ENCODE results near the gene SCAP.
"Not testable (repeated sequence)": the region's sequence is repeated elsewhere in the genome, so short reads cannot be mapped to it uniquely, and the experiment has no call there.

Gene SCAP

DNA sequence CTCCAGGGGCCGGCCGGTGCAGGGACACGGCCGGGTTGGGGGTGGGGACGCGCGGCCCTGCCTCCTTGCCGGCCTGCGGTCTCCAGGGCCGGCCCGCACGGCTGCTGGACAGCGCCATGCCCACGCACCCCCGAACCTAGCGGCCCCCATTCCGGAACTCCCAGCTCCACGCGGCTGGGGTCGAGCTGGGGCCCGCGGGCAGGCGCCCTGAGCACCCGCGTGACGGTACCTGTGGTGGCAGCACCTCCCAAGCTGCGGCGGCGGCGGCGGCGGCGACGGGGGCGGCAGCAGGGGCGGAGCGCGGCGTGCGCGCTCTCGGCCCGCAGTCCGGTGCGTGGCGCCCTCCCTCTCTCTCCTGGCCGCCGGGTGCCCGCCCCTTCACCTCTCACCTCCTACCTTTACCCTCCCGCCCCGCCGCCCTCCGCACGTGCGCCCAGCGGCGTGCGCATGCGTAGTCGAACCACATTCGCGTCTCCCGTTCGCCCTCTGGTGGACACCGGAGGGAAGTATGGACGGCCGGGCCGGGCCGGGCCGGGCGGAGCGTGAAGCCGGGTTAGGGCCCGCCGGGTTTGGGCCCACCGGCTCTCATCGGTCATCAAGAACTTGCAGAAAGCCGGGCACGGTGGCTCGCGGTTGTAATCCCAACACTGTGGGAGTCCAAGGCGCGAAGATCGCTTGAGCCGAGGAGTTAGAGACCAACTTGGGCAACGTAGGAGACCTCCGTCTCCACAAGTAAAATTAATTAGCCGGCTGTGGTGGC, at the start of gene SCAP:
SCAP (minus strand) TSS at position 372 of the 760 bp plus-strand sequence. CDS start 32,948 bp downstream, outside the sequence.
- peak; percentile 90 to 93 for DNase-seq (ENCODE audit: low read depth in 2 of 2)

- no peak for DNase-seq (ENCODE audit: low read depth in 2 of 2)
Observed at GRCh38 chr3:47523310-47524073, 47.8 kb upstream of the SCAP start.

DNA sequence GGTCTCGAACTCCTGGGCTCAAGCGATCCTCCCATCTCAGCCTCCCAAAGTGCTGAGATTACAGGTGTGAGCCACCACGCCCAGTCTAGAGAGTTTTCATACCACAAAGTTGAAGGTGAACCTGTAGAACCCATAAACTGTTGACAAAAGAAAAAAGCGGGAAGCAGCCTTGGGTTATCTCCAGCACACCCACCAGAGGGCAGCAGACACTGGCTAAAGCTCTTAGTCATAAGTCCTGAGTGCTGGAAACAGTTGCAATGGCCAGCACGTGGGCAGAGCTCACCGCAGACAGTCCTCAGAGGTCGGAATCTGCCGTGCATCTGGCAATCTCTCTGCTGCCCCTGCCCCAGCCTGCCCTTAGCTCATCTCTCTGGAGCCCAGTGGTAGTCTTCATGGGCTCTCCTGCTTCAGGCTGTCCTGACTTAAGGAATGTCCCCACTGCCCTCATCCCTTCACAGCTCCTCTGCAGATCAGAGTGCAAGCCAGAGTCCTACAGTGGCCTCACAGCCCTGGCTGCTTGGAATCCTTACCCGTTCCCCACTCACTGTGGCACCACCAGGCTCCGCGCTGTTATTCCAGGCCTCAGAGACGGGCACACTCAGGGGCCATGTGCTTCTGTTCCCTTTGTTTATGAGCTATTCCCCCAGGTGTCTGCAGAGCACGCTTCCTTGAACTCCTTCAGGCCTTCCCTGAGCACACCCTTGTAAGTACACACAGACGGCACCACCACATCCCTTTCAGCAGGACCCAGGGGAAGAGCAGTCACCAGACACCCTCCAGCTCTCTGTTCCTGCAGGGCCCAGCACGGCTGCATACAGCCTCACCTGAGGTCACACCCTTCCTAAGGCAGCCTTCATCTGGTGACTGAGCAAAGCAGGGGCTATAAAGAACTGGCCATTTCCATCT, 46.6 kb upstream of the SCAP start:
- DNase-seq (ENCODE audit: low read depth in 2 of 2), result peak; percentile 39 to 44

- DNase-seq (ENCODE audit: low read depth in 2 of 2), result no peak
Observed at GRCh38 chr3:47520756-47521155, 45.0 kb upstream of the SCAP start.

GRCh38 chr3:47517937-47518336, 42.2 kb upstream of the SCAP start:
- no peak for DNase-seq (ENCODE audit: low read depth in 2 of 2)

DNA sequence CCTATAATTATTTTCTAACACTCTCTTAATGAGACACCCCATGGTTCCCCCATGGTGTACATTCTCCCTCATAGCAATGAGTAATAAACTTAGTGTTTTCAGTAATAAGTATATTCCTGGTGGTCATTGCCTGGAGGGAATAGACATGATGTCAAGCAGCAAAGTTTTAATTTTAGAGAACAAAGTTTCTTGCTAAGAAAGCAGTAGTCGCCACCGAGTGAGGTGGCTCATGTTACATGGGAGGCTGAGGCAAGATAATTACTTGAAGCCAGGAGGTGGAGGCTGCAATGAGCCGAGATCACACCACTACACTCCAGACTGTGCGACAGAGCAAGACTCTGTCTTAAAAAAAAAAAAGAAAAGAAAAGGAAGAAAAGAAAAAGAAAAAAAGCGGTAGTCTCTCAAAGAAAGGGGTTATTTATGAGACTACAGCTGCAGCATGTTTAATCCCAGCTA, 40.2 kb upstream of the SCAP start:
- DNase-seq (ENCODE audit: low read depth in 2 of 2), result no peak

DNA sequence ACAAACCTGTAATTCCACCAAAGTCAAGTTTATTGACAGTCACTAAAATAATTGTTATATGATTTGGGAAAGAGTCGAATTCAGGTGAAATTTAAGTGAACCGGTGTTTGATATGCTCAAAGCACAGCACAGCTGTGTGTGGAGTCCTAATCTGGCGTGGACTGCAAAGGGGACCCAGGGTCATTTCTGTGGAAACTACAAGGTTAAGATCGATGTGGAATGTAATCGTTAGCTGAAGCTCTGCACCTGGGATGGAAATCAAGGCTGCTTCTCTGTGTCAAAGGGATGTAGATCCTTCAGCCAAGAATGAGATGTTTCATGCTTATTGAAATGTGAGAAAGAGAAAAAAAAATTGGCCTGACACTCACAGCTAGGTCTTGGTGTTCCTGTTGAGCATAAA, 39.4 kb upstream of the SCAP start:
- no peak for DNase-seq (ENCODE audit: low read depth in 2 of 2)

- DNase-seq (ENCODE audit: low read depth in 2 of 2), result peak; percentile 93 to 96
Observed at GRCh38 chr3:47513125-47513929, 37.6 kb upstream of the SCAP start, which contains the start of gene ELP6. Gene ELP6, minus strand, starts transcription at chr3:47513712. Its CDS starts 122 bp downstream, at chr3:47513590.

DNA sequence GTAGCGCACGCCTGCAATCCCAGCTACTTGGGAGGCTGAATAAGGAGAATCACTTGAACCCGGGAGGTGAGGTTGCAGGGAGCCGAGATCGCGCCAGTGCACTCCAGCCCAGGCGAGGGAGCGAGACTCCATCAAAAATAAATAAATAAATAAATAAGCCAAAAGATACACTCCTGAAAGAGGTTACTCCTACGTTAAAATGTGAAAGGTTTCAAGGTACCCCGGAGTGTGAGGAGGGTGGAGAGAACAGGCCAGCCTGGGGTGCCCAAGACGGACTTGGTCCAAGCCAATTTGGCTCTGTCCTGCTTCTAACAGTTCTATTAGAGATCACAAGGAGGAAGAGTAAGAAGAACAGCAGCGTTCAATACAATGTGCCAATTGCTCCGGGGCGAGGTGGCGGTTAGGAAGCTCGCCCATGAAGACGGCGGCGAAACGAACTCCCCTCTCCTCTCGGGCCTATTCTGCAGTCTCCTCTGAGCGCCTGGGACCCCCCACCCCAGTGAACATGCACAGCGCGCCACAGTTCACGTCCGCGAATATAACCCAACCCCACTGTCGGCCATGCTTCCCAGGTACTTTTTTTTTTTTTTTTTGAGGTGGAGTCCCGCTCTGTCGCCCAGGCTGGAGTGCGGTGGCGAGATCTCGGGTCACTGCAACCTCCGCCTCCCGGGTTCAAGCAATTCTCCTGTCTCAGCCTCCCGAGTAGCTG, 36.8 kb upstream of the SCAP start:
- DNase-seq (ENCODE audit: low read depth in 2 of 2), result no peak

GRCh38 chr3:47505267-47505666, 29.5 kb upstream of the SCAP start:
- DNase-seq (ENCODE audit: low read depth in 2 of 2), result not testable (repeated sequence)

- DNase-seq (ENCODE audit: low read depth in 2 of 2), result no peak
Observed at GRCh38 chr3:47504113-47504512, 28.4 kb upstream of the SCAP start.

DNA sequence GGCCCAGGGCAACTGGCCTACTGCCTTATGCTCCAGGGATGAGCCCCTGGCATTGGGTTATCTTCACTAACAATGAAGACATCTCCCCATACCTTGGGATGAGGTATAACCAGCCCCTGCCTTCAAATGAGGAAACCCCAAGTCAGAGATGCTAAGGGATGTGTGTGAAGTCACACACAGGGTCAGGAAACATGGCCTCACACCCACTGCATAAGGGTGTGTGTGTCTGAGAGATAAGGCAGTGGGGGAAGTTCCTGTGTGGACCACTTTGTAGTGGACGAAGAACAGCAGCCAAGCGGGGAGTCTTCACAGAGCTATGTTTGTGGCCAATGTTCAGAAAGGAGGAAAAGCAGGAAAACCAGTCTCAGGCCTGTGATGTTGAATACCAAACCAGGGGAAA, 27.3 kb upstream of the SCAP start:
- DNase-seq (ENCODE audit: low read depth in 2 of 2), result no peak

GRCh38 chr3:47496892-47497291, 21.2 kb upstream of the SCAP start:
- DNase-seq (ENCODE audit: low read depth in 2 of 2), result no peak

DNA sequence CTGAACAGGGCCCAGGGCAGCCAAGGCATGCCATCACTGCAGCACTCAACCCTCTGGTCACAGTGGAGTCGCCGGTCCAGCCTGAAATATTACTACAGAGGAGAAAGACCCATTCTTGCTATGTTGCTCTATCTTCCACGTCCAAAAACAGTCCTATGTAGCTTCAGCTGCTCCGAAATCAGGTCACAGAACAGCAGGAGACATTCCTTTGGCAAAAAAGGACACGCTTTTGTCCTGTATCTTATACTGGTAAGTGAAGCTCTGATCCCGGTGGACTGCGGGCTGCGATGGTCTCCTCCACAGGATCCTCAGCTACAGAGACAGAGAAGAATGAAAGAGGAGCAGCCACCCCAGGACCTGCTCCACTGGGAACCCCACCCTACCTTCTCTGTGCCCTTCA, 20.1 kb upstream of the SCAP start:
- DNase-seq (ENCODE audit: low read depth in 2 of 2), result no peak

- no peak for DNase-seq (ENCODE audit: low read depth in 2 of 2)
Observed at GRCh38 chr3:47495111-47495510, 19.4 kb upstream of the SCAP start.

GRCh38 chr3:47491777-47492176, 16.0 kb upstream of the SCAP start:
- no peak for DNase-seq (ENCODE audit: low read depth in 2 of 2)

DNA sequence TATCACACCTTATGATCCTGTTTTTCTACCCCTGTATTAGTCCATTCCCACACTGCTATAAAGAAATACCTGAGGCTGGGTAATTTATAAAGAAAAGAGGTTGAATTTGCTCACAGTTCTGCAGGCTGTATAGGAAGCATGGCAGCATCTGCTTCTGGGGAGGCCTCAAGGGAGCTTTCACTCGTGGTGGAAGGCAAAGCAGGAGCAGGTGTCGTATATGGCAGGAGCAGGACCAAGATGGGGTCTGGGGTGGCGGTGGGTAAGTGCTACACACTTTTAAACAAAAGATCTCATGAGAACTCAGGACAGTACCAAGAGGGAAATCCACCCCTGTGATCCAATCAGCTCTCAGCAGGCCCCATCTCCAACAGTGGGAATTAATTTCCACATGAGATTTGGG, 15.4 kb upstream of the SCAP start:
- DNase-seq (ENCODE audit: low read depth in 2 of 2), result no peak

DNA sequence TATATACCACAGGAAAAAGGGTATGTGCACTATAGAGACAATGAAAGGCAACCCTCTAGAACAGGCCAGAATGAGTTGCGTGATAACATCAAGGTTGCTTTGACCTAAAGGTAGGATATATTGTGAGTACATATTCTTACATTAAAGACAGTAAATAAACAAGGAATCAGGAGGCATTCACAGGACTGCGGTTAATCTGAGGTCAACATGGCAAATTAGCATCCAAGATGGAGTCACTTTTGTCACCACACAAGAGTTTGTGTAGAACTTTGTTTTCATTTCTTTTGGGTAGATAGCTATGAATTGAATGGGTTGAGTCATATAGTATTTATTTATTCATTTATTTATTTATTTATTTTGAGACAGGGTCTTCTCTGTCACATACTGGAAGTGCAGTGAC, 11.5 kb upstream of the SCAP start:
- no peak for DNase-seq (ENCODE audit: low read depth in 2 of 2)

DNA sequence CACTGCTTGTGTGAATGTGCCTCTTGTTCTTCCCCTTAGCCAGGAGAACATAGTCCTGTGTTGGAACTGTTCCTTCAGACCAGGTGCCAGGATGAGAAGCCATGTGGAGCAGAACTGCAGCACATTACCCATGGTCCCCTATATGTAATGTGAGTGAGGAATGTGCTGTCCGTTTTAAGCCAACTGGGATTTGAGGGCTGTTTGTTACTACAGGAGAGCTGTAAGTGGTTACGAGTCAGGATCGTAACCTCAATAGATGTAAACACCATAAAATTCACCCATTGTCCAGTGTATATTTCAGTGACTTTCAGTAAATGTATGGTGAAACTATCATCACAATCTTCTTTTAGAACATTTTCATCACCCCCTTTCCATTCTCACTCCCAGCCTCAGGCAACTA, 10.1 kb upstream of the SCAP start:
- DNase-seq (ENCODE audit: low read depth in 2 of 2), result no peak

DNA sequence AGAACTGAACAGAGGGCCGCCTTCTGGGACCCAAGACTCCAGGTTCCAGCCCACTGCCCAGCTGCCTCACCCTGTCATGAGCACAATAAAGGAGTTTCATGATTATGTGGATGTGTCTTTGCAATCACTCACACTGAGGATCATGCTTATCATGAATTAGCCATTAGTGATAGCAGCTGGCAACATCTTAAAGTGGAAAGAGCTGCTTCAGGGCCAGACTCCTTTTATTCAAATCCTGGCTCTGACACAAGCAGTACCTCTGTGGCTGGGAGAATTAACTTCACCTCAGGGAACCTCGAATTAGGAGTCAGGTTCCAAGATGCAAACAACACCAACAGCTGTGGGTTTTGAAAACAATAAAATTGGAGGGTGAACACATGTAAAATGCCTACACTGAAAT, 6.6 kb upstream of the SCAP start:
- no peak for DNase-seq (ENCODE audit: low read depth in 2 of 2)

All from activated CD8-positive, alpha-beta memory T cell treated with anti-CD3 and anti-CD28 coated beads for 4 hours (primary cell).